Astrocyte of the cerebellum (primary cell): ENCODE results near the gene BMP8B.
"Not testable (repeated sequence)": the region's sequence is repeated elsewhere in the genome, so short reads cannot be mapped to it uniquely, and the experiment has no call there.

Experiments used
- DNase-seq: peaks from one replicate; pipeline ENCODE4 v3.0.0-alpha.2; 2011; ENCODE audit warnings: low read depth
- H3K4me3 ChIP-seq: 2 replicates; pipeline ENCODE4 v1.5.1; 2011; ENCODE audit warnings: mild to moderate bottlenecking, low read depth, low read length, moderate library complexity
- CTCF ChIP-seq: IDR thresholded peaks from 2 replicates; pipeline ENCODE4 v1.5.1; 2012; ENCODE audit warnings: low read length, low read depth, moderate library complexity, mild to moderate bottlenecking; ENCODE audit errors: missing control alignments
- in situ Hi-C: cut with HindIII; loops from 2 replicates; pipeline ENCODE4 v1.10.0; 2017; ENCODE audit warnings: low sequenced_read_pairs

BMP8B gene

GRCh38 chr1:39776400-39776713, 12.3 kb downstream of the BMP8B start:
- DNase-seq: no peak
- TF ChIP-seq CTCF: no peak
- no peak overlapping the region for H3K4me3 ChIP-seq
- in situ Hi-C loops: no loop called here

- in situ Hi-C loops, DNase-seq, H3K4me3 ChIP-seq: not testable (repeated sequence)
These were observed 12.8 kb downstream of the BMP8B start for GRCh38 chr1:39775676-39776399.

- in situ Hi-C loops, H3K4me3 ChIP-seq, DNase-seq: not testable (repeated sequence)
These were observed 13.5 kb downstream of the BMP8B start for GRCh38 chr1:39775141-39775540.

- DNase-seq, in situ Hi-C loops, H3K4me3 ChIP-seq: not testable (repeated sequence)
These were observed 15.2 kb downstream of the BMP8B start for GRCh38 chr1:39773369-39773979.

GRCh38 chr1:39771022-39771532, 17.6 kb downstream of the BMP8B start, which contains the start of gene OXCT2:
Gene OXCT2, minus strand, starts transcription at chr1:39771348. Its CDS starts 93 bp downstream, at chr1:39771255.
- in situ Hi-C loops, DNase-seq, H3K4me3 ChIP-seq: not testable (repeated sequence)

- DNase-seq, H3K4me3 ChIP-seq, in situ Hi-C loops: not testable (repeated sequence)
These were observed 18.3 kb downstream of the BMP8B start for GRCh38 chr1:39770100-39771021.

- H3K4me3 ChIP-seq, DNase-seq, in situ Hi-C loops: not testable (repeated sequence)
These were observed 19.2 kb downstream of the BMP8B start for GRCh38 chr1:39769502-39769901.

GRCh38 chr1:39766466-39766865, 22.2 kb downstream of the BMP8B start:
- DNase-seq, in situ Hi-C loops, H3K4me3 ChIP-seq: not testable (repeated sequence)

- DNase-seq, H3K4me3 ChIP-seq, in situ Hi-C loops: not testable (repeated sequence)
These were observed 24.2 kb downstream of the BMP8B start for GRCh38 chr1:39764512-39764911.

- DNase-seq, in situ Hi-C loops, H3K4me3 ChIP-seq: not testable (repeated sequence)
These were observed 24.9 kb downstream of the BMP8B start for GRCh38 chr1:39763619-39764374.
